ENCODE results near the gene SORL1. TPM values are rescaled to one million over a fixed set of nuclear protein-coding genes. Genes with fewer than 3 reads are reported as not detected.

Gene SORL1
- polyA plus RNA-seq, 1 donor from 2014 or later: 6.5 TPM

DNA sequence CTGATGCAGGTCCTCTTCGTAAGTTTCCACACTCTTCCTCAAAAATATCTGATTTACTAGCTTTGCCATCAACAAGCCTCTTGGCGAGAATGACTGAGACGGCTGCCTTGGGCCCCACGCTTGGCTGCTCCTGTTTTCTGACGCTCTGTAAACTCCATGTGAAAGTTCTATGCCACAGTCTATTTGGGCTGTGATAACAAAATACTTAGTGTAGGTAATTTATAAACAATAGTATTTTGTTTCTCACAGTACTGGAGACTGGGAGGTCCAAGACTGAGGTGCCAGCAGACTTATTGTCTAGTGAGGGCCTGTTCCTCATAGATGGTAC, 123.8 kb downstream of the SORL1 start:
- H3K9me2 ChIP-seq (ENCODE audit: insufficient read depth, low read length): no peaks in the 10 kb centered on the region
- no peaks in the 10 kb centered on the region for H3K36me3 ChIP-seq (ENCODE audit: insufficient read depth, low read length)
- H3K9me3 ChIP-seq (ENCODE audit: low read length): peaks cover 4% of the 10 kb centered on the region
- no peaks in the 10 kb centered on the region for H3K27me3 ChIP-seq (ENCODE audit: insufficient read depth, low read depth, low read length)
- H2AFZ ChIP-seq (ENCODE audit: low read depth, low read length): no peak overlapping the region
- TF ChIP-seq EP300 (conservative IDR thresholded peaks at IDR 0.05; ENCODE audit: poor library complexity, severe bottlenecking) (no peak), TAF1 (IDR thresholded peaks at IDR 0.05; ENCODE audit: low read depth) (no peak), POLR2AphosphoS5 (IDR thresholded peaks at IDR 0.05) (no peak), EZH2 (IDR thresholded peaks at IDR 0.05; ENCODE audit: borderline replicate concordance, insufficient read depth, low read length, poor library complexity, severe bottlenecking) (no peak), SMC3 (conservative IDR thresholded peaks at IDR 0.05; ENCODE audit: poor library complexity) (no peak), RAD21 (conservative IDR thresholded peaks at IDR 0.05) (no peak), MXI1 (conservative IDR thresholded peaks at IDR 0.05; ENCODE audit: poor library complexity, severe bottlenecking) (no peak)
- TF ChIP-seq, protein P1, sequence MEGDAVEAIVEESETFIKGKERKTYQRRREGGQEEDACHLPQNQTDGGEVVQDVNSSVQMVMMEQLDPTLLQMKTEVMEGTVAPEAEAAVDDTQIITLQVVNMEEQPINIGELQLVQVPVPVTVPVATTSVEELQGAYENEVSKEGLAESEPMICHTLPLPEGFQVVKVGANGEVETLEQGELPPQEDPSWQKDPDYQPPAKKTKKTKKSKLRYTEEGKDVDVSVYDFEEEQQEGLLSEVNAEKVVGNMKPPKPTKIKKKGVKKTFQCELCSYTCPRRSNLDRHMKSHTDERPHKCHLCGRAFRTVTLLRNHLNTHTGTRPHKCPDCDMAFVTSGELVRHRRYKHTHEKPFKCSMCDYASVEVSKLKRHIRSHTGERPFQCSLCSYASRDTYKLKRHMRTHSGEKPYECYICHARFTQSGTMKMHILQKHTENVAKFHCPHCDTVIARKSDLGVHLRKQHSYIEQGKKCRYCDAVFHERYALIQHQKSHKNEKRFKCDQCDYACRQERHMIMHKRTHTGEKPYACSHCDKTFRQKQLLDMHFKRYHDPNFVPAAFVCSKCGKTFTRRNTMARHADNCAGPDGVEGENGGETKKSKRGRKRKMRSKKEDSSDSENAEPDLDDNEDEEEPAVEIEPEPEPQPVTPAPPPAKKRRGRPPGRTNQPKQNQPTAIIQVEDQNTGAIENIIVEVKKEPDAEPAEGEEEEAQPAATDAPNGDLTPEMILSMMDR (IDR thresholded peaks at IDR 0.05; ENCODE audit: poor library complexity, severe bottlenecking): no peak
- TF ChIP-seq, protein P2, sequence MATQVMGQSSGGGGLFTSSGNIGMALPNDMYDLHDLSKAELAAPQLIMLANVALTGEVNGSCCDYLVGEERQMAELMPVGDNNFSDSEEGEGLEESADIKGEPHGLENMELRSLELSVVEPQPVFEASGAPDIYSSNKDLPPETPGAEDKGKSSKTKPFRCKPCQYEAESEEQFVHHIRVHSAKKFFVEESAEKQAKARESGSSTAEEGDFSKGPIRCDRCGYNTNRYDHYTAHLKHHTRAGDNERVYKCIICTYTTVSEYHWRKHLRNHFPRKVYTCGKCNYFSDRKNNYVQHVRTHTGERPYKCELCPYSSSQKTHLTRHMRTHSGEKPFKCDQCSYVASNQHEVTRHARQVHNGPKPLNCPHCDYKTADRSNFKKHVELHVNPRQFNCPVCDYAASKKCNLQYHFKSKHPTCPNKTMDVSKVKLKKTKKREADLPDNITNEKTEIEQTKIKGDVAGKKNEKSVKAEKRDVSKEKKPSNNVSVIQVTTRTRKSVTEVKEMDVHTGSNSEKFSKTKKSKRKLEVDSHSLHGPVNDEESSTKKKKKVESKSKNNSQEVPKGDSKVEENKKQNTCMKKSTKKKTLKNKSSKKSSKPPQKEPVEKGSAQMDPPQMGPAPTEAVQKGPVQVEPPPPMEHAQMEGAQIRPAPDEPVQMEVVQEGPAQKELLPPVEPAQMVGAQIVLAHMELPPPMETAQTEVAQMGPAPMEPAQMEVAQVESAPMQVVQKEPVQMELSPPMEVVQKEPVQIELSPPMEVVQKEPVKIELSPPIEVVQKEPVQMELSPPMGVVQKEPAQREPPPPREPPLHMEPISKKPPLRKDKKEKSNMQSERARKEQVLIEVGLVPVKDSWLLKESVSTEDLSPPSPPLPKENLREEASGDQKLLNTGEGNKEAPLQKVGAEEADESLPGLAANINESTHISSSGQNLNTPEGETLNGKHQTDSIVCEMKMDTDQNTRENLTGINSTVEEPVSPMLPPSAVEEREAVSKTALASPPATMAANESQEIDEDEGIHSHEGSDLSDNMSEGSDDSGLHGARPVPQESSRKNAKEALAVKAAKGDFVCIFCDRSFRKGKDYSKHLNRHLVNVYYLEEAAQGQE (IDR thresholded peaks at IDR 0.05; ENCODE audit: borderline replicate concordance): no peak
- no peaks in the 10 kb centered on the region for H4K20me1 ChIP-seq (ENCODE audit: insufficient read depth)
- H3K9ac ChIP-seq (ENCODE audit: low read length): no peak overlapping the region
- no peaks in the 10 kb centered on the region for H3F3A ChIP-seq (ENCODE audit: insufficient read depth, low read length, poor library complexity, severe bottlenecking)
- H3K4me3 ChIP-seq (ENCODE audit: low read length): no peak overlapping the region
- no peak overlapping the region for H3K27ac ChIP-seq (ENCODE audit: low read length)
- no peak overlapping the region for H3K4me2 ChIP-seq (ENCODE audit: low read length)
- no peaks in the 10 kb centered on the region for H3K79me2 ChIP-seq (replicated peaks; ENCODE audit: insufficient read depth, low read length)

DNA sequence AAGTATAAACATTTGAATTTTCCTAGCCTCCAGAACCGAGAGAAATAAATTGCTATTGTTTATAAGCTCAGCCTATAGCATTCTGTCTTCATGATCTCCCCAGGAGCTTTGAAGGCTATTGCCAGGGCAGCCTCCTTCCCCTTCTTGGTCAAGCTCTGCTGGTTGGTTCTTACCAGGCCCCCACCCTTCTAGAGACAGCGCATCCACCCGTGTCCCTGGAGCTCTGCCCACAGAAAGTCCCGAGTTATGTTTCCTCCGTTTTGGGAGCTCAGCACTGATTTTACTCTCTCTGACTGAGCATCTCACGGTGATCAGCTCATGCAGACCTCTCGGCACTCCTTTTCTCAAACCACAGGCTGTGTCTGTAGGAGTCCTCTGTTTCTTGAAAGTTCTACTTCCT, 124.4 kb downstream of the SORL1 start:
- Histone ChIP-seq H4K20me1 (ENCODE audit: insufficient read depth) (no peaks in the 10 kb centered on the region), H3K36me3 (ENCODE audit: insufficient read depth, low read length) (no peaks in the 10 kb centered on the region), H3K9me2 (ENCODE audit: insufficient read depth, low read length) (no peaks in the 10 kb centered on the region), H3K4me2 (ENCODE audit: low read length) (no peak overlapping the region), H3K27me3 (ENCODE audit: insufficient read depth, low read depth, low read length) (no peaks in the 10 kb centered on the region), H3K79me2 (replicated peaks; ENCODE audit: insufficient read depth, low read length) (no peaks in the 10 kb centered on the region), H3K27ac (ENCODE audit: low read length) (no peak overlapping the region), H2AFZ (ENCODE audit: low read depth, low read length) (no peak overlapping the region), H3F3A (ENCODE audit: insufficient read depth, low read length, poor library complexity, severe bottlenecking) (no peaks in the 10 kb centered on the region), H3K9me3 (ENCODE audit: low read length) (peaks cover 4% of the 10 kb centered on the region), H3K4me3 (ENCODE audit: low read length) (no peak overlapping the region), H3K9ac (ENCODE audit: low read length) (no peak overlapping the region)
- TF ChIP-seq POLR2AphosphoS5 (IDR thresholded peaks at IDR 0.05) (no peak), SMC3 (conservative IDR thresholded peaks at IDR 0.05; ENCODE audit: poor library complexity) (no peak), EP300 (conservative IDR thresholded peaks at IDR 0.05; ENCODE audit: poor library complexity, severe bottlenecking) (no peak), TAF1 (IDR thresholded peaks at IDR 0.05; ENCODE audit: low read depth) (no peak), EZH2 (IDR thresholded peaks at IDR 0.05; ENCODE audit: borderline replicate concordance, insufficient read depth, low read length, poor library complexity, severe bottlenecking) (no peak), MXI1 (conservative IDR thresholded peaks at IDR 0.05; ENCODE audit: poor library complexity, severe bottlenecking) (no peak), RAD21 (conservative IDR thresholded peaks at IDR 0.05) (no peak)
- TF ChIP-seq, protein P2 (IDR thresholded peaks at IDR 0.05; ENCODE audit: borderline replicate concordance): no peak
- TF ChIP-seq, protein P1 (IDR thresholded peaks at IDR 0.05; ENCODE audit: poor library complexity, severe bottlenecking): no peak

Measured in neural cell (in vitro differentiated cells).